ENCODE data around the gene KIAA1671. TPM values are rescaled to one million over a fixed set of nuclear protein-coding genes. Genes with fewer than 3 reads are reported as not detected.

The KIAA1671 gene
- total RNA-seq, 2 donors from 2014 or later: 82.5 to 94.3 TPM

DNA sequence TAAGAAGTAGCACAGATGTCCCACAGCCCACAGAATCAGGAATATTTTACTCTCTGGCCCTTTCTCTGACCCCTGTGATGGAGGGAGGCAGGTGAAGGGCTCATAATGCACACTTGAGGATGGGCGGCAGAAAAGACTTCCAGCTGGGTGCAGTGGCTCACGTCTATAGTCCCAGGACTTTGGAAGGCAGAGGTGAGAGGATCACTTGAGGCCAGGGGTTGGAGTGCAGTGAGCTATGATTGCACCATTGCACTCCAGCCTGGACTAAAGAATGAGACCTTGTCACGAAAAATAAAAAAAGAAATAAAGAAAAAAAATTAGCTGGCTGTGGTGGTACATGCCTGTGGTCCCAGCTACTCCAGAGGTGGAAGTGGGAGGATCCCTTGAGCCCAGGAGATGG lies 233.6 kb downstream of the KIAA1671 start:
- peaks cover 8% of the 10 kb centered on the region for H3K36me3 ChIP-seq
- no peak overlapping the region for H3K27ac ChIP-seq
- no peaks in the 10 kb centered on the region for H3K4me1 ChIP-seq
- intact Hi-C loops (cut with DNase I): no loop called here
- no peak for DNase-seq
- no peak overlapping the region for H3K9ac ChIP-seq (ENCODE audit: low read depth in 2 of 2, low read length in 2 of 2)
- no peaks in the 10 kb centered on the region for H3K9me3 ChIP-seq
- no peak overlapping the region for H3K4me3 ChIP-seq
- no peaks in the 10 kb centered on the region for H3K27me3 ChIP-seq
- TF ChIP-seq CTCF (IDR thresholded peaks at IDR 0.05): no peak

- H3K36me3 ChIP-seq: peaks cover 8% of the 10 kb centered on the region
- no peaks in the 10 kb centered on the region for H3K4me1 ChIP-seq
- no peak overlapping the region for H3K27ac ChIP-seq
- DNase-seq: no peak
- no peak overlapping the region for H3K9ac ChIP-seq (ENCODE audit: low read depth in 2 of 2, low read length in 2 of 2)
- H3K4me3 ChIP-seq: no peak overlapping the region
- no peak for TF ChIP-seq CTCF (IDR thresholded peaks at IDR 0.05)
- H3K9me3 ChIP-seq: no peaks in the 10 kb centered on the region
- intact Hi-C loops (cut with DNase I): no loop called here
- H3K27me3 ChIP-seq: no peaks in the 10 kb centered on the region
Measured at GRCh38 chr22:25187469-25187868, 235.0 kb downstream of the KIAA1671 start.

GRCh38 chr22:25192406-25192805 lies 239.9 kb downstream of the KIAA1671 start:
- Histone ChIP-seq H3K36me3 (no peaks in the 10 kb centered on the region), H3K4me3 (no peak overlapping the region), H3K27ac (no peak overlapping the region), H3K9me3 (no peaks in the 10 kb centered on the region), H3K9ac (ENCODE audit: low read depth in 2 of 2, low read length in 2 of 2) (no peak overlapping the region), H3K27me3 (no peaks in the 10 kb centered on the region), H3K4me1 (no peaks in the 10 kb centered on the region)
- TF ChIP-seq CTCF (IDR thresholded peaks at IDR 0.05): no peak
- DNase-seq: no peak
- intact Hi-C loops (cut with DNase I): no loop called here

- no peak for TF ChIP-seq CTCF (IDR thresholded peaks at IDR 0.05)
- Histone ChIP-seq H3K27me3 (no peaks in the 10 kb centered on the region), H3K9me3 (no peaks in the 10 kb centered on the region), H3K9ac (ENCODE audit: low read depth in 2 of 2, low read length in 2 of 2) (no peak overlapping the region), H3K4me3 (no peak overlapping the region), H3K4me1 (no peaks in the 10 kb centered on the region), H3K36me3 (no peaks in the 10 kb centered on the region), H3K27ac (no peak overlapping the region)
- intact Hi-C loops (cut with DNase I): no loop called here
- no peak for DNase-seq
Measured at GRCh38 chr22:25193130-25193529, 240.6 kb downstream of the KIAA1671 start.

DNA sequence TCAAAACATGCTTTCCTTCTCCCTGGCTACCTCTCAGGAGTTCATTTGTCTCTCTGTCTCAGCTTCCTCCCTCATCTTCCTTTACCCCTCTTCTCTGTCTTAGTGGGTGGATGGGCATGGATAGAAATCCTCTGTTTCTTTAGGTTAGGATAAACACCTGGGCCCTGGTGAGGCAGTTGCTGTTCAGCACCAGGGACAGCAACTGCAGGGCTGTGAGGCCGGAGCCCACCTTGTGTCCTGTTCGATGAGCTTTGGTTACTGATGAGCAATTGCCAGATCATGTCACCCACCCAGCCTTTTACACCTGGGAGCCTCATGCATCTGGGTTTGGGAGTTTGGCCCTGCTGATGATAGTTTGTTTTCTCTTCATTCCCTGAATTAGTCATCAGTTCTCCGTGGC lies 241.0 kb downstream of the KIAA1671 start:
- H3K36me3 ChIP-seq: no peaks in the 10 kb centered on the region
- intact Hi-C loops (cut with DNase I): no loop called here
- H3K4me1 ChIP-seq: no peaks in the 10 kb centered on the region
- H3K4me3 ChIP-seq: no peak overlapping the region
- no peak for DNase-seq
- no peak overlapping the region for H3K9ac ChIP-seq (ENCODE audit: low read depth in 2 of 2, low read length in 2 of 2)
- no peak overlapping the region for H3K27ac ChIP-seq
- H3K9me3 ChIP-seq: no peaks in the 10 kb centered on the region
- no peak for TF ChIP-seq CTCF (IDR thresholded peaks at IDR 0.05)
- H3K27me3 ChIP-seq: no peaks in the 10 kb centered on the region

GRCh38 chr22:25196326-25196725 lies 243.8 kb downstream of the KIAA1671 start:
- intact Hi-C loops (cut with DNase I): no loop called here
- no peaks in the 10 kb centered on the region for H3K36me3 ChIP-seq
- H3K9ac ChIP-seq (ENCODE audit: low read depth in 2 of 2, low read length in 2 of 2): no peak overlapping the region
- no peaks in the 10 kb centered on the region for H3K9me3 ChIP-seq
- H3K27ac ChIP-seq: no peak overlapping the region
- no peak for DNase-seq
- no peaks in the 10 kb centered on the region for H3K27me3 ChIP-seq
- H3K4me3 ChIP-seq: no peak overlapping the region
- no peaks in the 10 kb centered on the region for H3K4me1 ChIP-seq
- TF ChIP-seq CTCF (IDR thresholded peaks at IDR 0.05): no peak

All from colonic mucosa (tissue), 4 donors.